MCF 10A (cell line): ENCODE results near the gene CDK18. TPM values are rescaled to one million over a fixed set of nuclear protein-coding genes. Genes with fewer than 3 reads are reported as not detected.

ENCODE experiments used
- BruUV-seq: library from RNA; stranded (reverse); fragments of 400-500 nt; replicated peaks from 2 replicates; lab custom pipeline; 2021; lab: Mats Ljungman, UMichigan
- CTCF ChIA-PET: fragments of 300-600 bp; sonication (Branson Sonifier 250); formaldehyde crosslinking; extraction: SDS; loops from one replicate; lab custom pipeline; 2021; ENCODE audit warnings: antibody characterized with exemption, inconsistent platforms; lab: Yijun Ruan, JAX
- POLR2A ChIA-PET: fragments of 300-600, 350-650 bp; sonication (Branson Sonifier 250); formaldehyde crosslinking; extraction: SDS; loops from one replicate; lab custom pipeline; 2020; ENCODE audit warnings: antibody characterized with exemption, inconsistent platforms; lab: Yijun Ruan, JAX
- DNase-seq: peaks from one replicate; pipeline ENCODE4 v3.0.0-alpha.2; 2018; ENCODE audit not compliant: unreplicated experiment
- H3K27ac Mint-ChIP-seq: one replicate; pipeline ENCODE4 v1.8.0; 2022; ENCODE audit warnings: mild to moderate bottlenecking, low read depth, mixed read lengths; ENCODE audit not compliant: unreplicated experiment
- H3K27me3 Mint-ChIP-seq: one replicate; pipeline ENCODE4 v1.8.0; 2022; ENCODE audit warnings: mixed read lengths; ENCODE audit not compliant: insufficient read depth, unreplicated experiment
- H3K36me3 Mint-ChIP-seq: one replicate; pipeline ENCODE4 v1.8.0; 2022; ENCODE audit warnings: mild to moderate bottlenecking, moderate library complexity, mixed read lengths; ENCODE audit not compliant: insufficient read depth, unreplicated experiment
- H3K4me1 Mint-ChIP-seq: one replicate; pipeline ENCODE4 v1.8.0; 2022; ENCODE audit warnings: mixed read lengths; ENCODE audit not compliant: insufficient read depth, unreplicated experiment
- H3K4me3 Mint-ChIP-seq: one replicate; pipeline ENCODE4 v1.8.0; 2022; ENCODE audit warnings: mild to moderate bottlenecking, moderate library complexity, mixed read lengths; ENCODE audit not compliant: unreplicated experiment
- H3K9me3 Mint-ChIP-seq: one replicate; pipeline ENCODE4 v1.8.0; 2022; ENCODE audit warnings: mixed read lengths; ENCODE audit not compliant: unreplicated experiment
- CTCF ChIP-seq: fragments of 200-600 bp; IDR thresholded peaks from one replicate; pipeline ENCODE4 v1.8.0; 2022; ENCODE audit warnings: antibody characterized with exemption, mild to moderate bottlenecking; ENCODE audit not compliant: unreplicated experiment
- intact Hi-C: fragments of 100-400 bp; cut with micrococcal nuclease; formaldehyde crosslinking; loops from 2 replicates; pipeline ENCODE4 v1.14.1; 2022
- total RNA-seq: library from RNA; stranded (reverse); gene quantifications from 2 replicates; pipeline ENCODE4 v1.2.3, GENCODE V29; 2022

Gene CDK18
- total RNA-seq, 1 experiment from 2014 or later, result 6.8 TPM

- no peak overlapping the region for H3K27ac Mint-ChIP-seq
- no peaks in the 10 kb centered on the region for H3K9me3 Mint-ChIP-seq
- no peak for DNase-seq
- H3K36me3 Mint-ChIP-seq, result no peaks in the 10 kb centered on the region
- no TSS peak for BruUV-seq
- peaks cover 6% of the 10 kb centered on the region for H3K4me1 Mint-ChIP-seq
- no peak overlapping the region for H3K4me3 Mint-ChIP-seq
- no peaks in the 10 kb centered on the region for H3K27me3 Mint-ChIP-seq
- TF ChIP-seq CTCF, result no peak
- intact Hi-C loops, result no loop called here
- ChIA-PET CTCF (interaction anchor here (0.5 to 30.3 kb wide), 16 partner anchors 11 to 326 kb away, joined by 3 to 1608 read pairs (median 5); partner anchors contain the start of genes CDK18 and ELK4), POLR2A (interaction anchor here (1.0 to 6.4 kb wide), 3 partner anchors 39 to 133 kb away, joined by 3 to 70 read pairs (median 21); no protein-coding TSS in a partner anchor)
Observed at GRCh38 chr1:205526431-205526830, 22.0 kb downstream of the CDK18 start.

- intact Hi-C loops, result loop anchor here (2.0 kb wide), 1 partner anchor 183 kb away; no protein-coding TSS in a partner anchor
- Mint-ChIP-seq H3K27me3 (no peaks in the 10 kb centered on the region), H3K4me3 (no peak overlapping the region), H3K27ac (no peak overlapping the region), H3K4me1 (peaks cover 6% of the 10 kb centered on the region), H3K36me3 (no peaks in the 10 kb centered on the region), H3K9me3 (no peaks in the 10 kb centered on the region)
- TF ChIP-seq CTCF, result no peak
- no peak for DNase-seq
- BruUV-seq, result no TSS peak
- ChIA-PET POLR2A (interaction anchor here (1.3 to 6.4 kb wide), 2 partner anchors 41 to 103 kb away, joined by 3 to 70 read pairs; no protein-coding TSS in a partner anchor), CTCF (interaction anchor here (0.6 to 30.3 kb wide), 16 partner anchors 9 to 1326 kb away, joined by 3 to 1608 read pairs (median 9); partner anchors contain the start of genes CDK18 and ELK4)
Observed at GRCh38 chr1:205527931-205528330, 23.5 kb downstream of the CDK18 start.

- Mint-ChIP-seq H3K9me3 (no peaks in the 10 kb centered on the region), H3K4me3 (no peak overlapping the region), H3K27me3 (no peaks in the 10 kb centered on the region), H3K4me1 (peaks cover 6% of the 10 kb centered on the region), H3K27ac (no peak overlapping the region), H3K36me3 (no peaks in the 10 kb centered on the region)
- DNase-seq, result no peak
- no peak for TF ChIP-seq CTCF
- no TSS peak for BruUV-seq
- ChIA-PET POLR2A (interaction anchor here (0.5 to 2.5 kb wide), 8 partner anchors 14 to 133 kb away, joined by 3 to 15 read pairs (median 4); no protein-coding TSS in a partner anchor), CTCF (interaction anchor here (0.6 to 30.3 kb wide), 32 partner anchors 9 to 453 kb away, joined by 3 to 1608 read pairs (median 6); partner anchors contain the start of genes CDK18 and ELK4)
- intact Hi-C loops, result loop anchor here (2.0 kb wide), 1 partner anchor 182 kb away; no protein-coding TSS in a partner anchor
Observed at GRCh38 chr1:205528446-205528886, 24.0 kb downstream of the CDK18 start.
